ENCODE measurements around the gene KIF12. TPM values are rescaled to one million over a fixed set of nuclear protein-coding genes. Genes with fewer than 3 reads are reported as not detected.
"Not testable (repeated sequence)": the region's sequence is repeated elsewhere in the genome, so short reads cannot be mapped to it uniquely, and the experiment has no call there.

The KIF12 gene
- total RNA-seq, 1 donor from 2014 or later: 2.3 TPM

DNA sequence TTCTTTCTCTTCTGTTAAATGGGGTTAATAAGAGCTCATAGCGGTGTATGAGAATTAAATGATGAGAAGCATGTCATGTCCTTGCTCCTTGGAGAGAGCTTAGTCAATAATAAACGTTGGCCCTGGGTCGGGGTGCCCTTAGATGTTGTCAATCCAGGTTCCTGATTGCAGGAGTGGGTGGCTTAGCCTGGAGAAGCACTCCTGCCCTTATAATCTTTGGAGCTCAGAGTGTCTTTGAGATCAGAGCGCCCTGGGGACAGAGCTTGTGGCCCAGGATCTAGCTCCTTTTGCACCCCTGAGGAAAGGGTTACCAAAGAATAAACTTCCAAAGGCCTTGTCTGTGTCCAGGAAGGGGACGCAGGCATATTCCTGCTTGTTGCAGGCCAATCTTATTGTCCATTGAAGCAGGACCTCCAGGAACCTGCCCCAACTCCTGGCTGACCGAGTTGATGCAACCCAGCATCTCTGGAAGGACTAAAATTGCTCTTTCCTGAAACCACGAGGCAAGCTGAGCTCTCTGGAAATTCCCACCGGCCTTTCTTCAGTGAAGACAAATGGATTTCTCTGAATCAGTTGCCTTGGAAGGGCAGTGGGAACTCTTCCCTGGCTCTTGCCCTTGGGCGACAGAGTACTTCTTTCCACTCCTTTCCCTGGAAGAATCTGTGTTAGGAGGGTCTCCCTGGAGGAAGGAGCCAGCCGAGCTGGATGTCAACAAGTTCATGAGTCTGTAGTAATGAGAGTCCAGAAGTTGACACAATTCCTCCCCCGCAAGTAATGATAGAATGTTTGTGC lies 14.6 kb downstream of the KIF12 start:
- DNase-seq: no peak

DNA sequence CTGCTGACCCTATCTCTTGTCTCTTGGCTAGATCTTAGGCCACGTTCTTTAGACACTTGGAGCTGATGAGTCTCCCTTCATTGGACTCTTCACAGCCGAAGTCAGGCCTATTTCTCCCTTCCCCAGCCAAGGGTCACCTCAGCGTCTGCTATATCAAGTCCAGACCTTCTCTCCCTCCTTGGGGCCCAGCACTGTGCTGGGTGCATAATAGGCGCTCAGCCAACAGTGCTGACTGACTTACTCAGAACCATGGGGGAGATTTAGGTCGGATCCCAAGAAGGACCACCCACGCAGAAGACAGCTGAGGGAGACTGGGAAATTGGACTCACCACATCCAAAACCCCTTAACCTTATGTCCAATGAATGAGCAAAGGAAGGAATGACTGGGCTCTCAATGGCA lies 15.4 kb downstream of the KIF12 start:
- no peak for DNase-seq

DNA sequence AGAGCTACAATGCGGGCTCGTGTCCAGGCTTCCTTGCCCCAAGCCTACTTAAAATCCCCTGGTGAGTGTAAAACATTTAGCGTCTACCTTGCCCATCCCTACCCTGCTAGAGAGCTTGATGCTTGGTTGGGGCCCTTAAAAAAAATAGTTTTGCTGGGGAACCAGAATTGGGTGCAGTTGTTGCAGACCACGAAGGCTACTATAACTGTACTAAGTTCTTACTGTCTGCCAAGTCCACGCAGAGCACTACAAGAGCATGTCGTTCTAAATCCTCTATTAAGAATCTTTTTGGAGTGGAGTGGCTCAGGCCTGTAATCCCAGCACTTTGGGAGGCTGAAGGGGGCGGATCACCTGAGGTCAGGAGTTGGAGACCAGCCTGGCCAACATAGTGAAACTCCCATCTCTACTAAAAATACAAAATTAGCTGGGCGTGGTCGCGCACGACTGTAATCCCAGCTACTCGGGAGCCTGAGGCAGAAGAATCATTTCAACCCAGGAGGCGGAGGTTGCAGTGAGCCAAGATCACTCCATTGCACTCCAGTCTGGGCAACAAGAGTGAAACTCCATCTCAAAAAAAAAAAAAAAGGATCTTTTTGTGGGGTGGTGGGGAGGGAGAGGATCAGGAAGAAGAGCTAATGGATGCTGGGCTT lies 16.2 kb downstream of the KIF12 start:
- not testable (repeated sequence) for DNase-seq

DNA sequence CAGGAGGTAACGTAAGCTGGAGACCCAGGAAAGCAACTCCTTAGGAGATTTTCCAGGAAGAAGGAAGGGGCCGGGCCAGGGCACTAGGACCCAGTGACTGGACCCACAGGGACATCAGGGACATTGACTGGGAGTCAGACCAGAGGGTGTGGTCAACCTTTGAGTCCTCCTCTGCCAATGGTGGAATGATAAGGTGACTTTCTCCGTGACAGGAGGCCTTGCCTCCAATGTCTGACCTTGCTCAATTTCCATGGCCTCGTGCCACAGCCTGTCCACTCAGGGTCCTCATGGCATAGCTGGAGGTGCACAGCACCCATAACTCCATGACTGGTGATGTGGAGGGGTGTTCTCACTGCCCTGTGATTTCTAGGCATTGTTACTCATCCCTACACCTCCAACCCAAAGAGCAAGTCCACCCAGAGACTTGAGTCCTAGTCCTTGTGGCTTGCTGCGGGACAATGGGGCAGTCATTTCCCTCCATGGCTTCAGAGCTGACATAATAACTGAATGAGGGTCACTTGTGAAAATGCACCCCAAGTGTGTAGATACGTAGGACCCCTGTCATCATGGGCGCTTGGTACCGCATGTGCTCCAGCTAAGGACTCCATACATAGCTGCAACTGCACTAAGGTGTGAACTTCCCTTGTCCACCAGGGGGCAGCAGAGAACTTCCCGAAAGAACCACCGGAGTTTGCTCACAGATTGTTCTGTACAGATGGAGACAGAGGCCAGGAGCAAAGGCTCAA lies 16.9 kb downstream of the KIF12 start:
- DNase-seq: peak; percentile 82

DNA sequence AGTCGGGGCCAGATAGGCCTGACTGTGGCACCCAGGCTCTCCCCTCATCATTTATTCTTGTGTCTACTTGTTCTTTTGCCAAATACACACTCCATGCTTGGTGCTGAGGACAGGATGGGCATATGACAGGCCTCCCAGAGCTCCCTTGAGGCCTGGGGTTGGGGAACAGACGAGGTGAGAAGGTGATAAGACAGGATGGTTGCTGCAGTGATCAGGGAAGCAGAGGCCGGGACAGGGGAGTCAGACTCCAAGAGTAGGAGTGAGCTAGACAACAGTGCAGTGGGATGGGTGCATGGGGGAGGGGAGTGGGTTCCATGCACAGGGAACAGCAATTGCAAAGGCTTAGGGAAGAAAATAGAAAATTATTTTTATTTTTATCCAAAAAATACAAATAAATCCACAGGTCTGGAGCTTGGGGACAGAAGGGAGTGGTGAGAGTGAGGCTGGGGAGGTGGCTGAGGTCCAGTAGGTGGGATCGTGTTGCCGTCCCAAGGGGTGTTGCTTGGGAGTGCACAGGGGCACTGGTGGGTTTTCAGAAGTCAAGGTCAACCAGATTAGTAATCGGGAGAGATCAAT lies 17.6 kb downstream of the KIF12 start:
- no peak for DNase-seq

DNA sequence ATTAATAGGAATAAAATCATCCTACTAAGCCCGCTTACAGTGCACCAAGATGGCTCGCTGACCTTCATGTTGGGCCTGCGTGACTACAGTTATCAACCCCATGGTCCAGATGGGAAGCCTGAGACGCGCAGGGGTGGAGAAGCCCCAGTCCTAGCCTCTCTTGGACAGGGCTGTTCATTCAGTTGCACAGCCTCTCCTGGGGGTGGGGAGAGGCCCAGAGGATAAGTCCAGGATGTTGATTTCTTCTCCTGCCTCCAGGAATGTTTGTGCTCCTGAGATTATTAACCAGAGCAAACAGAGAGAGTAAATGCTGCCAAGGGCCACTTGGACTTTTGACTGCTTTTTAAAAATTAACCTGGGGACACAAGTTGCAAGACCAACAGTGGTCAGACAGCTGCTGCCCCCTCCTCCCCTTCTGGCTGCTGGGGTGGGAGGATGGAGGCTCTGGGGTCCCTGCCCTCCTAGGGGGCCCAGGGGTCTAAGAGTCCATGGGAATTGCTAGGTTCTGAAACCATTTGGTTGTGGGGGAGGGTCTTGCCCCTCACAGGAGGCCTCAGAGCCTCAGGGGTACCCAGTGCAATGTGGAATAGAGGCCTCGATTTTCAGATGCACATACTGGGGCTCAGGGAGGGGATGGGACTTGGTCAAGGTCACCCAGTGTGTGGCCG lies 18.2 kb downstream of the KIF12 start:
- DNase-seq: no peak

DNA sequence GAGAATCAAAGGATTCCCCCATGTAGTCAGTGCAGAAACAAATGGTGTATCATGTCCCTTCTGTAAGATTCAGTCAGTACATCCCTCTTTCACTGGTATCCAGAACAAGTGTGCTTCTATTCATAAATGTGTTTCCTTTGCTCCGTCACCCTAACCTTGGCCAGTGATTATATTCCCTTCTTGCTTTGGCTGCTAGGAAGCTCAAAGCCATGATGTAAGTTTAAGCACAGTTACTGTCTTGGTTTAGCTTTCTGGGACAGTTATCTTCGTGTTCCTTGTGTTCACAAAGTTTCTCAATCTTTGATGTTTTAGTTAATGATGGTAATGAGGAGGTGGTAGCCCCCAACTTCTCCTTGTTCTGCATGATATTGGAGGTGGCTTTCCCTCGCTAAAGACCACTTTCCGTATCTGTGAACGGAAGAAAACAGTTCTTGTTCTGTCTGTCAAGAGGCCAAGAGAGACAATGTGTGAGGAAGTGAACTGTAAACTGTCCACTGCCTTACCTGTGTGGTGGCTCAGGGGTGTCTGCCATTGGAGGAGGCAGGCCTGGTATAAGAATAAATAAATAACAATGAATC lies 18.8 kb downstream of the KIF12 start:
- no peak for DNase-seq

DNA sequence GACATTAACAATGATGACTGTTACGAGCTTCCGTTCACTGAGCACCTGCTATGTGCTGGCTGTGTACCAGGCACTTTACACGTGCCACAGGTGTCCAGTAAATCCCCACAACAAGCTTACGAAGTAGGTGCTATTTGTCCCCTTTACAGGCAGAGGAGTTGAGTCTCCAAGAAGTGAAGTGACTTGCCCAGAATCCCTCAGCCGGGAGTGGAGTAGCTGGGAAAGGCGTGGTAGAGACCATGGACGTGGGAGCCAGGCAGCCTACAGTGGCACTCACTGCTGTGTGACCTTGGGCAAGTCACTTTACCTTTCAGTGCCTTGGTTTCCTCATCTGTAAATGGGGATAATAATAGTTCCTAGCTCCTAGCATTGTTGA lies 20.3 kb downstream of the KIF12 start:
- DNase-seq: no peak

DNA sequence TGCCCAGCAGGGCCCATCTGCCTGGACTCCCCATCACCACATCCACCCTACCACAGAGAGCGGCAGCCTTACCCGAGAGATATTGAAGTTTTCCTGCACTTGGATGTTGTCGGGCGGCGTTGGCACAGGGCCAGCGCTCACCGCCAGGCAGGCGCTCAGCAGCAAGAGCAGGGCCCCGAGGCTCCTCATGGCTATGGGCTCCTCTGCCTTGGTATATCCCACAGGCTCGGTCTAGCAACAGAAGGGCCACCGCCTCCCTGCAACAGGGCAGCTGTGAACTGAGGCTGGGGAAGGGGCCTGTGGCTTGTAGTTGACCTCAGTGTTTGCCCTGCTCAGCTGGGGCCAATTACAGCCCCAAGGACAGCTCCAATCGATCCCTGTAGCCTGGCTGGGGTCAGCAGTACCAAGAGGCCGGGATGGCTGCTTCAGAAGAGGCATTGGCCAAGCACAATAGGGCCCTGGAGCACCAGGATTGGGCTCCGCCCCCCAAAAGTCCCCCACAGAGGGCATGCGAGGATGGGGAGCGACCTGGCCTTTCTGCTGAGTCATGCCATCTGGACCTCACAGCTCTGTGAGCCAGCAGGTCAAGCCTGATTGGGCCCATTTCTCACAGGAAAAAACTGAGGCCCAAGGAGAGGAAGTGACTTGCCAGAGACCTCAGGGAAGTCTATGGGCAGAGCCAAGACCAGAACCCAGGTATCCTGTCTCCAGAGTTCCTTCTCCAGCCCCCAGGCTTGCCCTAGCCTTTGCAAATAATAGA lies 20.9 kb downstream of the KIF12 start, which contains the start of gene AMBP:
Gene AMBP (minus strand): TSS at position 280 of the 760 bp plus-strand sequence. CDS start 91 bp downstream, at position 189.
- no peak for DNase-seq

DNA sequence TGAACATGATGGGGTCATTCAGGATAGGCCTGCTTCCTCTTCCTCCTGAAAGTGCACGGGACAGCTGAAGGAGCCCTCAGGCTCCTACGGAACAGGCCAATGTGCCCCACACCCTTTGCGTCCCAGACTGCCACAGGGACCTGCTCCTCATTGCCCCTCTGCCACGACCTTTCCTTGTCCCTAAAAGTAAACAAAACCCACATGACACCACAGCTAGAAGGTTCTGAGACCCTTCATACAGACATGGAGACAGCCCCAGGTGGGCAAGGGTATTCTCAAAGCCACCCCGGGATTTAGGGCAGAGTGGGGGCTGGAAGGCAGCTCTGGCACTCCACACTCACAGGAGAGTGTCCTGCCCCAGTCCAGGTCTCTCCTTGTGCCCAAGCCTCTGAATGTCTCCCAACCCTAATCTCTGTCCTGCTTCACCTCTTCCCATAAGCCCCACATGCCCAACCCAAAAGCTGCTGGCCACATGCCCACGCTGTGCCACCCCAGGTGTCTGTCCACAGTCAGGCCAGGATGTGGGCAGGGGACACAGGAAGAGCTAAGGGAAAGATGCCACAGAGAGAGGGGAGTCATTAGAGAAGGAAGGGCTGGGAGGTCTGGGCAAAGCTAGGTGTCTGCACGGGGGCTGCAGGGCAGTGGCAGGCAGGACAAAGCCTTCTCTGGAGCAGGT lies 21.8 kb downstream of the KIF12 start:
- DNase-seq: no peak

DNA sequence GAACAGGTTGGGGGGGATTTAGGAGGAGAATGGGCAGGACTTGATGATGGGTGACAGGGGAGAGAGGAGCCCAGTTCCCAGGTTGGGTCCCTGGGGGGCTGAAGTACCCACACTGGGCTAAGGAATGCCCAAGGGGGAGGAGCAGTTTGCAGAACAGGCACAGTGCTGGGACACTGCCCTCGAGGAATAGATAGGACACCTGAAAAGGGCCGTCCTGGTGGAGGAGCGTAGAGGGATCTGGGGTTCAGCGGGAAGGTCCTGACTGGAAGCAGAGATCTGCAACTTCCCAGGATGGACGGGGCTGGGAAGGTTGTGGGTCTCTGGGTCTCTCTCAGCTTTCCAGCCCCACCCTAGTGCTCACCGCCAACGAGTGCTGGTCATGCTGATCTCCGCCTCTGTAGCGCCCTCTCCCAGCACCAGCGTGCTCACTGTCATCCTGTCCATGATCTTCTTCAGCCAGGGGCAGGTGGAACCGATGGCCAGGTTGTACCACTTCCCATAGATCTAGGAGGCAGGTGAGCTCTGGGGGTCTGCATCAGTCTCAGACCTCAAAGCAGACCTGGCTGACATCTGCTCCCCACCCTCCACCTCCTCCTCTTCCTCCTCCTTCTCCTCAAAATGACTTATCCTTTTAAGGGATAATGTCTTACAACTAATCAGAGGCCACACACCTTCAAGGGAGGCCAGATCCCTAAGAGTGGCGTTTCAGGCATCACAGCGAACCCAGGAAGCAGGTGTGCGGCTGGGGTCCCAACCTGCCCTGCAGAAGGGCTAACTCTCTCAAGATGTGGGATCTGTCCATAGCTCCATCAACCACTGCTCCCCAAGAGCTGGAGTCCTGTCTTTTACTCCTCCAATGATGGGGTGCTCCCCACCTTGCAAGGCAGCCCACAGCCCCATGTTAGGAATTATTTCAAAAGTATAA lies 22.6 kb downstream of the KIF12 start:
- DNase-seq: no peak

DNA sequence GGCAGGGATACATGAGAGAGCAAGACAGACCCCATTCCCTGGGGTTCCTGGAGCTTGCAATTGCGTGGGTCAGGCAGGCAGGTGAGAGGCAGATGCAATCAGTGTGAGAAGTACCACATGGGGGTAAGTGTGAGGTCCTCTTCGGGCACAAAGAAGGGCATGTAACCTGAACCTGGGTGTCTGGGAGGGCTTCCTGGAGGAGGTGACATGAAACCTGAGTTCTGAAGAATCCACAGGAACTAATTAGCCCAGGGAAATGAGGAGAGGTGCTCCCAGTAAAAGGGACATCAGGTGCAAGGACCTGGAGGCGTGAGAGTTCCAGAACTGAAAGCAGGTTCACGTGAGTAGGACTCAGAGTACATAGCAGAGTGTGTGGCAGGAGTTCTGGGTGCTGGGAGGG lies 23.5 kb downstream of the KIF12 start:
- DNase-seq: no peak

DNA sequence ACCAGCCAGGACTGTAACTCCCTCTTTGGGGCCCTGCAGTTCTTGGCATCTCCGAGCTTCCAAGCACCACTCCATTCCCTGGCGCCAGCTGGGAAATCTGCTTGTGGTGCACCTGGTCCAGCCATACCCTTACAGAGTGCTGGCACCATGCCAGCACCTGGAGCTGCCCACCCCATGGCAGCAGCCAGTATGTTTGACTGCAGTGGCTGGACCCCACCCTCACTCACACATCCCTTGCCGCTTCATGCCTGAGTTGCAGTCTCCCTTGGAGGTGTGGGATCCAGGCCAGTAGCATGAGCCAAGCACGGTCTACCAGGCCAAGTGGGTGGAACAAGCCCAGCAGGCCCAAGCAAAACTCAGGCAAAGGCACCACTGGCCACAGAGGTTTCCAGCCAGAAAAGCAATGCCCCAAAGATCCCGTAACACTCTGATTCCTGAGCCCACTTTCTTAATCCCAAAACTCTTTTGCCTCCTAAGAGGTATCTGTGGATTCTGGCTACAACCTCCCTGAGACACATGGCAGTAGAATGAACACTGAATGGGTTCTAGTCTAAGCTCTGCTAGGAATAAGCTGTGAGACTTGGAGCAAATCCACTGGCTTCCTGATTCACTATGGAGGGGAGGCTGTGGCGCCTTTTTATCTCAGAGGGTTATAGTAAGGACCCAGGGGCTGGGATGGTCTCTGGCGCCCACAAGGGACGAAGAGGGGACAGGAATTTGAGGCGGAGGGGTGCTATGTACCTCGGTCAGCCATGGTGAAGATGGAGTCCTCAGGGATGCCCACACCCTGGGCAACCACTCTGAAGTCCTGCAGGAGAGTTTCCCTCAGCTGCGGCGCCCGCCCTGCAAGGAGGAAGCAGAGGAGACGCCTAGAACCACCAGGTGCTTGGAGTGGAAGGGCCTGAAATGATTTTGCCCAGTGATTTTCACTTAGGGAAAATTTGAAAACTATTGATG lies 26.6 kb downstream of the KIF12 start:
- no peak for DNase-seq

DNA sequence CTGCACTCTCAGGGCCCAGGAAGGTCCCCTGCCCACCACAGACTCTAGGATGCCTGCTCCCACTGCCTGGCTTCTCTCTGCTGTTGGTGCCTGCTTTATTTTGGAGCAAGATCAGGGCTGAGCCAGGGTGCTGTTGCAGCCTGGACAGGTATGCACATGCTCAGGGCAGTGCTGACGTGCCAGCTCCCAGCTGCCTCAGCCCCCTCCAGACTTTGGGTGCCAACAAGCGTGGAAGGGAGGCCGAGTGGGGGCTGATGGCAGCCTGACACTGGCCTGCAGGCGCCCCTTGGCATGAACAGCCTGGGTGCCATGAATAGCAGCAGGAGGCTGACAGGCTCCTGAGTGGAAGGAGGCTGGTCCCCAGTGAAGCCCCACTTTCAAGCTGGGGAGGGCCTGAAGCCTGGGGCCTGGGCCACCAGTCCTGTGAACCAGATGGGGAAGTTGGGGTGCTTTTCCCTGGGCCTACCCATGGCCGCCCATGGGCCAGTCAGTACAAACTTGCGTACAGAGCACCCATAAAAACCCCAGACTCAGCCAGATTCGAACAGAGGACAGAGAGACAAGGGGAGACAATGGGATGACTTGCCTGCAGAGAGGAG lies 27.8 kb downstream of the KIF12 start:
- no peak for DNase-seq

DNA sequence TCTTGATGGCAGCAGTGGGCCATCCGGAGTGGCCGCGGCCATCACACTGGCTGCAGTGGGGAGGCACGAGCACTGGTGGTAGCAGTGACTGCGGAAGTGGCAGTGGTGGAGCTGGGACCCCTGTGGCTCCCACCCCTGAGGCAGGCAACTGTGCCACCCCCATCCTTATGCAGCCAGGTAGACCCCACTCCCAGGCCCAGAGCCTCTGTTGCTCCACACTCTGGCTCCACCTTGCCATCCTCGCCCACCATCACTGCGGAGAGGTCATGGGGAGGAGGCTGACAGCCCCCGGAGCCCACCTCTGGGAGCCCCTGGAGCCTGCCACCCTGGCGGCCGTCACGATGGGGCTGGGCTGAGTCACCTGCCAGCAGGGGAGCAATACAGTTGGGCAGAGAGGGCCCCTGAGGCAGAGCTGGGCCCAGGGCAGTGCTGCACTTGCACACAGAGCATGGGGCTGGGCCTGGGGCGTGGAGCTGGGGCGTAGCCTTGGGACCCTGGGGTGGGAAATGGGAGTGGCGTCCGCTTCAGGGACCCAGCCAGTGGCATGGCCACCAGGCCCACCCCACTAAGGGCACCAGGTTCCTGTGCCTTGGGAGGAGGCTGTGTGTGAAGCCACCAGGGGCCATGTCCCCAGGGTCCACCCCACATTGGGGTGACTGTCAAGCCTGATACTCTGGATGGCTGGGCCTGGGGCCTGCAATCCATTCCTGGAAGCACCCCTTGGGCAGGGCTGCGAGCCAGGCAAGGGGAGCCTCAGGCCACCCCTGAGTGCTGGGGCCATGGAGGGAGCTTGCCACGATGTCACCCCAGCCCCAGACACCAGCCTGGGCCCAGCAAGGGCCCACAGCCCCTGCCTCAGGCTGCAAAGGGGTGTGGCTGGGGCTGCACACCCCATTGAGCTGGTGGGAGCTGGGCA lies 28.6 kb downstream of the KIF12 start:
- DNase-seq: no peak

DNA sequence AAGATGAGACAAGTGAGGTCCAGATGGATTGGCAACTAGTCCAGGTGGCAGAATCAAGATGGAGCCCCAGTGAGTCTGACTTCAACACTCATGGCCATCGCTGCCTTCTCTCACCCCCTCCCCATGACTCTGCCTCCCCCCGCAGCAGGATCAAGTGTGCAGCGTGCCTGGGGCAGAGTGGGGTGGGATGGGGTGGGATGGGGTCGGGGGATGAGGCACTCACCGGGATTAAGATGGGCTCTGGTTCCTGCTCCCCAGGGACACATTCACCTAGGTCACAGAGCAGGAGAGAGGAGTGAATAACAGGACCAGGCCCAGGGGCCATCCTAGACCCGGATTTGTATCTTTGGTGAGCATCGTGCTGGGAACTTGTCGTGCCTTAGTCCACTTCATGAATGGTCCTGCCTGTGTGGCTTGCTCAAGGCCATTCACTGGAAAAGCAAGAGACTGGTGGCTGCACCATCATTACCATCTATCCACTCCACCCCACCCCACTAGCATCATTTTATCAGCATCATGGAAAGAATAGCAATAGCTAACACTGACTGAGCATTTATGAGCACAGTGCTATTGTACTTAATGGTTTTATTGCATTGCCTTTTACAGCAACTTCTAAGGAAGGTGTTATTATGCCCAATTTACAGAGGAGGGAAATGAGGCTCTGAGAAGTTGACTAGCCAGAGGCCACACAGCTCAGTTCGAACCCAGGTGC lies 29.5 kb downstream of the KIF12 start:
- DNase-seq: no peak
